Effector memory CD4-positive, alpha-beta T cell (primary cell): Measurements from ENCODE around the gene SWI5.
A peak's percentile ranks its signal among the peaks of the same experiment; 100 is the strongest.

Experiments used
- DNase-seq, 3 donors: peaks; one replicate each; pipeline ENCODE4 v3.0.0-alpha.2; 2020
- H3K27ac ChIP-seq: 2 replicates; pipeline ENCODE4 v1.7.0; 2013; ENCODE audit warnings: mild to moderate bottlenecking, low read length, moderate library complexity; ENCODE audit not compliant: insufficient read depth, poor library complexity, severe bottlenecking
- H3K27me3 ChIP-seq: replicated peaks from 2 replicates; pipeline ENCODE4 v1.7.0; 2013; ENCODE audit warnings: mild to moderate bottlenecking, low read length; ENCODE audit not compliant: insufficient read depth, control insufficient read depth, poor library complexity, severe bottlenecking
- H3K36me3 ChIP-seq: 2 replicates; pipeline ENCODE4 v1.7.0; 2013; ENCODE audit warnings: mild to moderate bottlenecking, low read length, moderate library complexity; ENCODE audit not compliant: control insufficient read depth, insufficient read depth
- H3K4me1 ChIP-seq: 2 replicates; pipeline ENCODE4 v1.7.0; 2013; ENCODE audit warnings: low read length, mild to moderate bottlenecking; ENCODE audit not compliant: control insufficient read depth, insufficient read depth, poor library complexity, severe bottlenecking
- H3K4me3 ChIP-seq: 2 replicates; pipeline ENCODE4 v1.7.0; 2013; ENCODE audit warnings: low read length, low read depth, mild to moderate bottlenecking; ENCODE audit not compliant: insufficient read depth, poor library complexity, severe bottlenecking
- H3K9me3 ChIP-seq: 2 replicates; pipeline ENCODE4 v1.7.0; 2013; ENCODE audit warnings: mild to moderate bottlenecking, low read length, moderate library complexity; ENCODE audit not compliant: control insufficient read depth

SWI5 gene

GRCh38 chr9:128244091-128244836 is 31.8 kb upstream of the SWI5 start:
- no peak for DNase-seq
- Histone ChIP-seq H3K4me1 (no peaks in the 10 kb centered on the region), H3K36me3 (no peaks in the 10 kb centered on the region), H3K4me3 (no peak overlapping the region), H3K9me3 (no peaks in the 10 kb centered on the region), H3K27me3 (peaks cover 23% of the 10 kb centered on the region), H3K27ac (no peak overlapping the region)

GRCh38 chr9:128244837-128245231 is 31.2 kb upstream of the SWI5 start:
- H3K4me1 ChIP-seq, result peaks cover 2% of the 10 kb centered on the region
- no peaks in the 10 kb centered on the region for H3K36me3 ChIP-seq
- H3K4me3 ChIP-seq, result no peak overlapping the region
- no peaks in the 10 kb centered on the region for H3K9me3 ChIP-seq
- H3K27ac ChIP-seq, result no peak overlapping the region
- DNase-seq, result no peak
- peaks cover 23% of the 10 kb centered on the region for H3K27me3 ChIP-seq

GRCh38 chr9:128245421-128246151 is 30.5 kb upstream of the SWI5 start:
- H3K9me3 ChIP-seq, result no peaks in the 10 kb centered on the region
- no peaks in the 10 kb centered on the region for H3K36me3 ChIP-seq
- no peak overlapping the region for H3K4me3 ChIP-seq
- H3K4me1 ChIP-seq, result peaks cover 6% of the 10 kb centered on the region
- H3K27me3 ChIP-seq, result peaks cover 23% of the 10 kb centered on the region
- no peak for DNase-seq
- no peak overlapping the region for H3K27ac ChIP-seq

- no peak overlapping the region for H3K4me3 ChIP-seq
- no peak overlapping the region for H3K27ac ChIP-seq
- DNase-seq, result no peak
- peaks cover 14% of the 10 kb centered on the region for H3K4me1 ChIP-seq
- H3K36me3 ChIP-seq, result no peaks in the 10 kb centered on the region
- H3K9me3 ChIP-seq, result no peaks in the 10 kb centered on the region
- peaks cover 23% of the 10 kb centered on the region for H3K27me3 ChIP-seq
These were observed 29.6 kb upstream of the SWI5 start for GRCh38 chr9:128246471-128246870.

- no peaks in the 10 kb centered on the region for H3K9me3 ChIP-seq
- H3K27me3 ChIP-seq, result peaks cover 23% of the 10 kb centered on the region
- H3K4me1 ChIP-seq, result peaks cover 14% of the 10 kb centered on the region
- no peaks in the 10 kb centered on the region for H3K36me3 ChIP-seq
- no peak for DNase-seq
- H3K27ac ChIP-seq, result no peak overlapping the region
- no peak overlapping the region for H3K4me3 ChIP-seq
These were observed 28.8 kb upstream of the SWI5 start for GRCh38 chr9:128247226-128247803.

GRCh38 chr9:128249558-128249907 is 26.5 kb upstream of the SWI5 start:
- H3K36me3 ChIP-seq, result no peaks in the 10 kb centered on the region
- peaks cover 8% of the 10 kb centered on the region for H3K27me3 ChIP-seq
- H3K4me1 ChIP-seq, result peaks cover 14% of the 10 kb centered on the region
- no peak for DNase-seq
- peak overlapping the region; percentile 57 for H3K27ac ChIP-seq
- H3K4me3 ChIP-seq, result peak overlapping the region; percentile 66
- H3K9me3 ChIP-seq, result no peaks in the 10 kb centered on the region

GRCh38 chr9:128249908-128250838 is 25.9 kb upstream of the SWI5 start:
- H3K4me3 ChIP-seq, result peak overlapping the region; percentile 66
- peak; percentile 95 to 99 (median 96) for DNase-seq

GRCh38 chr9:128250839-128251731 is 25.0 kb upstream of the SWI5 start:
- Histone ChIP-seq H3K4me1 (peaks cover 14% of the 10 kb centered on the region), H3K36me3 (no peaks in the 10 kb centered on the region), H3K27ac (no peak overlapping the region), H3K27me3 (no peaks in the 10 kb centered on the region), H3K9me3 (no peaks in the 10 kb centered on the region), H3K4me3 (peak overlapping the region; percentile 59)
- DNase-seq, result peak in 1 of 3 donors; percentile 6

More at GRCh38 chr9:128249908-128250838, 25.9 kb upstream of the SWI5 start:
- H3K9me3 ChIP-seq, result no peaks in the 10 kb centered on the region
- H3K4me1 ChIP-seq, result peaks cover 14% of the 10 kb centered on the region
- H3K27me3 ChIP-seq, result peaks cover 2% of the 10 kb centered on the region
- H3K36me3 ChIP-seq, result no peaks in the 10 kb centered on the region
- peak overlapping the region; percentile 57 for H3K27ac ChIP-seq

- H3K27ac ChIP-seq, result no peak overlapping the region
- DNase-seq, result no peak
- no peaks in the 10 kb centered on the region for H3K9me3 ChIP-seq
- no peaks in the 10 kb centered on the region for H3K36me3 ChIP-seq
- H3K4me3 ChIP-seq, result no peak overlapping the region
- peaks cover 14% of the 10 kb centered on the region for H3K4me1 ChIP-seq
- H3K27me3 ChIP-seq, result no peaks in the 10 kb centered on the region
These were observed 24.4 kb upstream of the SWI5 start for GRCh38 chr9:128251732-128252100.
